ENCODE measurements around the gene MYO10. TPM values are rescaled to one million over a fixed set of nuclear protein-coding genes. Genes with fewer than 3 reads are reported as not detected.

The MYO10 gene
- total RNA-seq, 6 donors from 2014 or later: 31.9 to 135 (median 57.7) TPM

GRCh38 chr5:16815432-16815831, 120.7 kb downstream of the MYO10 start:
- peak; percentile 25 to 79 (median 56) for TF ChIP-seq EP300 (IDR thresholded peaks at IDR 0.05)
- TF ChIP-seq POLR2A (IDR thresholded peaks at IDR 0.05): no peak
- TF ChIP-seq POLR2AphosphoS5 (IDR thresholded peaks at IDR 0.05): peak in 1 of 2 donors; percentile 56
- peaks cover 9 to 17% (median 14%) of the 10 kb centered on the region in 4 donors for H3K4me1 ChIP-seq
- peak in 1 of 2 donors; percentile 28 for DNase-seq
- no peaks in the 10 kb centered on the region for H3K27me3 ChIP-seq
- H3K36me3 ChIP-seq: no peaks in the 10 kb centered on the region
- no peak overlapping the region for H3K4me3 ChIP-seq
- WGBS, 2 donors: 35 to 46% methylated on average over 3 of the region's 3 CpGs
- H3K27ac ChIP-seq: peak overlapping the region in 1 of 4 donors; percentile 52
- no peaks in the 10 kb centered on the region for H3K9me3 ChIP-seq
- peak in 1 of 2 donors; percentile 35 for ATAC-seq (ENCODE audit: low FRiP score in 2 of 2)

DNA sequence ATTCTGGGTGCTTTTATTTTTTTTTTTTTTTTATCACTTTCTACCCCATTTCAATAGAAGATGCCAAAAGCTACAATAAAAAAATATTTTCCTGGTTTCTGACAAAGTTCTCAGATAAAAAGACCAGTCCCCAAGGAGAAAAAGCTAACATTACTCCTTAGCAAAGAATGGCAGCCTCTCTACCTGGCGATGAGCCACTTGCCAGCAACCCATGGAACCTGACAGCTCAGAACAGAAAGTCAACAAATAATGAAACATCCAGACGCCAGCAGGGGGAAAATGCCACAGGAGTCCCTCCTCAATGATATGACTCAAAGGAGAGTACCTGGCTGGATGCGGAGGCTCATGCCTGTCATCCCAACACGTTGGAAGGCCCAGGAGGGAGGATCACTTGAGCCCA, 123.2 kb downstream of the MYO10 start:
- DNase-seq: no peak
- WGBS, 2 donors: 79 to 81% methylated on average over 4 of the region's 4 CpGs
- H3K36me3 ChIP-seq: no peaks in the 10 kb centered on the region
- no peaks in the 10 kb centered on the region for H3K27me3 ChIP-seq
- TF ChIP-seq CTCF (IDR thresholded peaks at IDR 0.05) (no peak), POLR2AphosphoS5 (IDR thresholded peaks at IDR 0.05) (no peak), POLR2A (IDR thresholded peaks at IDR 0.05) (no peak)
- H3K4me1 ChIP-seq: peaks cover 24 to 28% (median 27%) of the 10 kb centered on the region in 4 donors
- no peak overlapping the region for H3K4me3 ChIP-seq
- H3K9me3 ChIP-seq: no peaks in the 10 kb centered on the region
- H3K27ac ChIP-seq: peak overlapping the region in 1 of 4 donors; percentile 62
- ATAC-seq (ENCODE audit: low FRiP score in 2 of 2): no peak

DNA sequence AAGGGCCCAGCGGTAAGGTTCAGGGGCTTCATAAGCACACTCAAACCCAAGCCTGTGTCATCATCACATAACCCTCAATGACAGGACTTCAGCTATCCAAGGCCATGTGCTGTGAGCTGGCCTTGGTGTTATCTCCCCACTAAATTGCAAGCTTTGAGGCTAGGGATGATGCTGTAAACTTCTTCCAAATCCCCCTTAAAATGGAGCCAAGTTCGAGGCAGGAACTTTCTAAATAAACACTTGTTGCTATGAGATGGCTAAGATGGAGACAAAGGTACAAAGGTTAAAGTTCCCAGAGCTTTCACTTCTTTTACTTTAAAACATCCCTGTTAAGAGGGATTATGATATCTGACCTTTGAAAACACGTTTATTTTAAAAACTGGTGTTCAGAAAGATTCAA, 123.6 kb downstream of the MYO10 start:
- DNase-seq (no peak), ATAC-seq (ENCODE audit: low FRiP score in 2 of 2) (no peak)
- no peaks in the 10 kb centered on the region for H3K36me3 ChIP-seq
- H3K4me3 ChIP-seq: no peak overlapping the region
- H3K27me3 ChIP-seq: no peaks in the 10 kb centered on the region
- WGBS, 2 donors: 35 to 49% methylated on average over 2 to 3 of the region's 3 CpGs
- peaks cover 24 to 33% (median 27%) of the 10 kb centered on the region in 4 donors for H3K4me1 ChIP-seq
- no peaks in the 10 kb centered on the region for H3K9me3 ChIP-seq
- TF ChIP-seq POLR2AphosphoS5 (IDR thresholded peaks at IDR 0.05) (no peak), POLR2A (IDR thresholded peaks at IDR 0.05) (no peak), CTCF (IDR thresholded peaks at IDR 0.05) (no peak), EP300 (IDR thresholded peaks at IDR 0.05) (no peak)
- peak overlapping the region in 3 of 4 donors; percentile 12 to 62 (median 58) for H3K27ac ChIP-seq

GRCh38 chr5:16810208-16810854, 125.8 kb downstream of the MYO10 start:
- Histone ChIP-seq H3K4me3 (no peak overlapping the region), H3K27ac (peak overlapping the region in 3 of 4 donors; percentile 28 to 65 (median 46)), H3K9me3 (no peaks in the 10 kb centered on the region), H3K4me1 (peaks cover 25 to 38% (median 34%) of the 10 kb centered on the region in 4 donors), H3K36me3 (no peaks in the 10 kb centered on the region), H3K27me3 (no peaks in the 10 kb centered on the region)
- DNase-seq (no peak), ATAC-seq (ENCODE audit: low FRiP score in 2 of 2) (no peak)
- 75 to 79% methylated on average over 9 of the region's 9 CpGs for WGBS, 2 donors
- TF ChIP-seq POLR2AphosphoS5 (IDR thresholded peaks at IDR 0.05) (no peak), CTCF (IDR thresholded peaks at IDR 0.05) (no peak), POLR2A (IDR thresholded peaks at IDR 0.05) (no peak), EP300 (IDR thresholded peaks at IDR 0.05) (no peak)

- Histone ChIP-seq H3K27me3 (no peaks in the 10 kb centered on the region), H3K27ac (peak overlapping the region in 3 of 4 donors; percentile 28 to 65 (median 46)), H3K4me3 (no peak overlapping the region), H3K4me1 (peaks cover 25 to 38% (median 32%) of the 10 kb centered on the region in 4 donors), H3K36me3 (no peaks in the 10 kb centered on the region), H3K9me3 (no peaks in the 10 kb centered on the region)
- no peak for TF ChIP-seq CTCF (IDR thresholded peaks at IDR 0.05)
- TF ChIP-seq POLR2A (IDR thresholded peaks at IDR 0.05): no peak
- 56 to 58% methylated on average over 7 to 12 of the region's 12 CpGs for WGBS, 2 donors
- DNase-seq (peak in 1 of 2 donors; percentile 30), ATAC-seq (ENCODE audit: low FRiP score in 2 of 2) (peak in 1 of 2 donors; percentile 61)
These were observed 126.5 kb downstream of the MYO10 start for GRCh38 chr5:16809395-16810207.

Measured in upper lobe of left lung (tissue), 6 donors.